Activated naive CD8-positive, alpha-beta T cell treated with anti-CD3 and anti-CD28 coated beads, Interleukin-2, amount 50 U/mL, for 24 hours (primary cell): ENCODE data around the gene MAML2.

Experiments used
- ATAC-seq: fragments of 150-1000 bp; cut with Tn5 transposase; one replicate; pipeline ENCODE4 v1.10.0; 2021
- DNase-seq: peaks from one replicate; pipeline ENCODE4 v3.0.0; 2021
- H3K27ac Mint-ChIP-seq: one replicate; pipeline ENCODE4 v1.8.0; 2021; ENCODE audit warnings: mild to moderate bottlenecking, mixed read lengths
- H3K27me3 Mint-ChIP-seq: one replicate; pipeline ENCODE4 v1.8.0; 2021; ENCODE audit warnings: mixed read lengths
- H3K36me3 Mint-ChIP-seq: one replicate; pipeline ENCODE4 v1.8.0; 2021; ENCODE audit warnings: low read depth, mixed read lengths
- H3K4me1 Mint-ChIP-seq: one replicate; pipeline ENCODE4 v1.8.0; 2021; ENCODE audit warnings: mixed read lengths
- H3K4me3 Mint-ChIP-seq: one replicate; pipeline ENCODE4 v1.8.0; 2021; ENCODE audit warnings: mild to moderate bottlenecking, moderate library complexity, mixed read lengths
- H3K9me3 Mint-ChIP-seq: one replicate; pipeline ENCODE4 v1.8.0; 2021; ENCODE audit warnings: mixed read lengths

Gene MAML2

GRCh38 chr11:96173422-96173821 lies 169.6 kb downstream of the MAML2 start:
- ATAC-seq (no peak), DNase-seq (no peak)
- Mint-ChIP-seq H3K27ac (peak overlapping the region; percentile 72), H3K36me3 (peaks cover 43% of the 10 kb centered on the region), H3K4me3 (no peak overlapping the region), H3K27me3 (no peaks in the 10 kb centered on the region), H3K4me1 (peaks cover 73% of the 10 kb centered on the region), H3K9me3 (no peaks in the 10 kb centered on the region)

DNA sequence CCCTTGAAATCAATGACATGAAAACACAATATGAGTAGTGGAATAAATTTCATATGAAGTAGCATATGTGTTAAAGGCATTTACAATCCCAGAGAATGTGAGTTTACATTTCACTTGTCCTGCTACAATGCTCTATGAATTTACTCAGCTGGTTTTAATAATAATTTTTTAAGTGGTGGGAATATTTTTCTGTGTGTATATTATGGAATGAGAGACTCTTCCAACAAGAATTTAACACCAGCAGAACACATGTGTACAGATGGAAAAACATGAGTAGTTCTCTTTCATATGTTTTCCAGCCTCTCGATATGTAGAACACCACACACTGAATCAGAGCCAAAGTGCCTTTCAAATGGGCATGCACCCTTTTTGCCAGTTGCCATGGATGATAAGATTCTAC lies 170.4 kb downstream of the MAML2 start:
- DNase-seq (no peak), ATAC-seq (no peak)
- H3K27me3 Mint-ChIP-seq = no peaks in the 10 kb centered on the region
- peak overlapping the region; percentile 6 for H3K27ac Mint-ChIP-seq
- peaks cover 39% of the 10 kb centered on the region for H3K36me3 Mint-ChIP-seq
- no peaks in the 10 kb centered on the region for H3K9me3 Mint-ChIP-seq
- no peak overlapping the region for H3K4me3 Mint-ChIP-seq
- peaks cover 72% of the 10 kb centered on the region for H3K4me1 Mint-ChIP-seq

GRCh38 chr11:96169250-96169649 lies 173.7 kb downstream of the MAML2 start:
- H3K27ac Mint-ChIP-seq = peak overlapping the region; percentile 77
- H3K4me3 Mint-ChIP-seq = no peak overlapping the region
- H3K27me3 Mint-ChIP-seq = no peaks in the 10 kb centered on the region
- peaks cover 75% of the 10 kb centered on the region for H3K4me1 Mint-ChIP-seq
- H3K36me3 Mint-ChIP-seq = peaks cover 28% of the 10 kb centered on the region
- ATAC-seq (no peak), DNase-seq (no peak)
- no peaks in the 10 kb centered on the region for H3K9me3 Mint-ChIP-seq

GRCh38 chr11:96168623-96169022 lies 174.4 kb downstream of the MAML2 start:
- Mint-ChIP-seq H3K27me3 (no peaks in the 10 kb centered on the region), H3K36me3 (peaks cover 25% of the 10 kb centered on the region), H3K4me3 (no peak overlapping the region), H3K9me3 (no peaks in the 10 kb centered on the region), H3K27ac (peak overlapping the region; percentile 77), H3K4me1 (peaks cover 69% of the 10 kb centered on the region)
- DNase-seq (no peak), ATAC-seq (peak; percentile 78)

DNA sequence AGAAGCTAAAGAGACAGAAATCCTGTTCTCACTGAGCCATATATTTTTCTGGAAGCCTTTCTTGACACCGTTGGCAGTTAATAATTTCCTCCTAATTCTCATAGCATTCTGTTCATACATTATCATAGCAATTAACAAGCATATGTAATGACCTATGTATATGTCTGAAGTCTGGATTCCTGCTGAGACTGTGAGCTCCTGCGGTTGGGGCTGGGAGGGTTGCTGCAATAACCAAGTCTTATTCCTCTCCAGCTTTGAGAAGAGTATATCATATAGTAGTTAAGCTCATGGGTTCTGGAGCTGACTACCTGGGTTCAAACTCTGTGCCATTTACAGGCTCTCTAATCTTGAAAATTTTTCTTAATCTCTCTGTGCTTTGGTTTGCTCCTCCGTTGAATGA lies 175.2 kb downstream of the MAML2 start:
- Mint-ChIP-seq H3K27me3 (no peaks in the 10 kb centered on the region), H3K36me3 (peaks cover 22% of the 10 kb centered on the region), H3K4me1 (peaks cover 64% of the 10 kb centered on the region), H3K9me3 (no peaks in the 10 kb centered on the region), H3K27ac (peak overlapping the region; percentile 28), H3K4me3 (no peak overlapping the region)
- ATAC-seq (no peak), DNase-seq (no peak)

DNA sequence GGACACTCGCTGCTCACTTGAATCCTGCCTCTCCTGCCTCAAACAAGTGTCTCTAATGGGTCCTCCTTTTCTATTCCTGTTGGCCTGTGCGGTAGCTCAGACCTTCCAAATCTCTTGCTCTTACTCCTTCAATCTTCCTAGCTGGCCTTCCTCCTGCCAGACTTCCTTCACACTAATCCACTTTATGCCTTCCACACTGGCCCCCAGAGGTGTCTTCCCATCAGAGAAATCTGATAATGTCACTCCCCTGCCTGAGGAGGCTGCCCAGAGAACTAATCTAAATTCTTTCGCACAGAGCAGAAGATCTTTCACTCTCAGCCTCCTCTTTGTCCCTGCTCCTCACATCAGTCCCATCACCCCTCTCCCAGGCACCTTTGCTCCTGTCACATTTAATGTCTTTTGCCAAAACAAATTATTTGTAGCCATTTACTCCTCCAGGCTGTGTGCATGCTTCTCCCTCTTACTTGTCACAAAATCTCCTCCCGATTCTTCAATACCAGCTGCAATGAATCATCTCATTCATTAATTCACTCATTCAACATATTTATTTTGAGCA lies 175.7 kb downstream of the MAML2 start:
- Mint-ChIP-seq H3K27ac (peak overlapping the region; percentile 28), H3K36me3 (peaks cover 19% of the 10 kb centered on the region), H3K27me3 (no peaks in the 10 kb centered on the region), H3K9me3 (no peaks in the 10 kb centered on the region), H3K4me1 (peaks cover 59% of the 10 kb centered on the region), H3K4me3 (no peak overlapping the region)
- DNase-seq (no peak), ATAC-seq (no peak)

GRCh38 chr11:96162816-96163499 lies 180.0 kb downstream of the MAML2 start:
- Mint-ChIP-seq H3K4me1 (peaks cover 52% of the 10 kb centered on the region), H3K27me3 (no peaks in the 10 kb centered on the region), H3K36me3 (peaks cover 11% of the 10 kb centered on the region), H3K9me3 (no peaks in the 10 kb centered on the region), H3K4me3 (no peak overlapping the region), H3K27ac (no peak overlapping the region)
- DNase-seq (no peak), ATAC-seq (no peak)

DNA sequence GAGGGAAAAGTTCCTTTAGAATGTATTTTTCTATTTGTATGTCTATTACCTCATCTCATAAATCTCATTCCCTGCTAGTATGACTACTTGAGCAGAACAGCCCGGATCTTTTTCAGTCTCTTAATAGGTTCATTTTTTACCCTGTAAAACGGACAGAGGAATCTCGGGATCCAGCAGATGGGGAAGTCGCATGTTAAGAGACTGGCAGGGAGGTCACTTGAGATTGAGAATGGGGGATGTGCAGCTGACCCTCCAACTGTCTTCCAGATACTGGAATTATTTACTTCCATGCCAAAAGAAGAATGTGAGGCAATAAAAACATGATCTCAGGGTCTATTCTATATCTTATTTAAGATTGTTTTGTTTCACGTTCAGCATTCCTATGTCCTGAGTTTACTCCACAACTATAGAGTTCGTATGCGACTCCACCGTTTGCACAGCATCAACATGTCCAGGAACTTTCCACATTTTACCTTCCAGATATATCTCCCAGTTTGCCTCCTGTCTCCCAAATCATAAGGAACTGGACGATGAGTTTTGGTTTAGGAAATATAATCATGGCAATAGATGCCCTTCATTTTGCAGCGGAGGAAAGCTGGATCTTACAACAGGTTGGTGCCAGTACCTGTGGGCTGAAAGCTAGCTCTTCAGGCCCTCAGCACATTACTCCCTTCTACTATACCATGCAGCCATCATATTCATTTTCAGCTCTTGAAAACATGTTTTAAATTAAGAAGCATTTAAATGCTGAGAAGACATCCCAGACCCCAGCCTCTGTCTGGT lies 181.5 kb downstream of the MAML2 start:
- Mint-ChIP-seq H3K36me3 (peaks cover 10% of the 10 kb centered on the region), H3K27me3 (no peaks in the 10 kb centered on the region), H3K4me3 (no peak overlapping the region), H3K4me1 (peaks cover 53% of the 10 kb centered on the region), H3K27ac (no peak overlapping the region), H3K9me3 (no peaks in the 10 kb centered on the region)
- DNase-seq (no peak), ATAC-seq (no peak)

GRCh38 chr11:96160732-96161306 lies 182.2 kb downstream of the MAML2 start:
- DNase-seq (no peak), ATAC-seq (no peak)
- peaks cover 53% of the 10 kb centered on the region for H3K4me1 Mint-ChIP-seq
- peaks cover 10% of the 10 kb centered on the region for H3K36me3 Mint-ChIP-seq
- H3K27me3 Mint-ChIP-seq = no peaks in the 10 kb centered on the region
- no peak overlapping the region for H3K27ac Mint-ChIP-seq
- no peak overlapping the region for H3K4me3 Mint-ChIP-seq
- no peaks in the 10 kb centered on the region for H3K9me3 Mint-ChIP-seq

- DNase-seq (no peak), ATAC-seq (no peak)
- H3K27ac Mint-ChIP-seq = peak overlapping the region; percentile 30
- no peaks in the 10 kb centered on the region for H3K27me3 Mint-ChIP-seq
- H3K4me1 Mint-ChIP-seq = peaks cover 58% of the 10 kb centered on the region
- H3K9me3 Mint-ChIP-seq = no peaks in the 10 kb centered on the region
- H3K4me3 Mint-ChIP-seq = no peak overlapping the region
- peaks cover 10% of the 10 kb centered on the region for H3K36me3 Mint-ChIP-seq
These were observed 183.0 kb downstream of the MAML2 start for GRCh38 chr11:96159968-96160367.

- ATAC-seq (no peak), DNase-seq (no peak)
- Mint-ChIP-seq H3K27me3 (no peaks in the 10 kb centered on the region), H3K9me3 (no peaks in the 10 kb centered on the region), H3K4me1 (peaks cover 61% of the 10 kb centered on the region), H3K36me3 (peaks cover 9% of the 10 kb centered on the region), H3K4me3 (no peak overlapping the region), H3K27ac (peak overlapping the region; percentile 100)
These were observed 184.9 kb downstream of the MAML2 start for GRCh38 chr11:96158126-96158525.

DNA sequence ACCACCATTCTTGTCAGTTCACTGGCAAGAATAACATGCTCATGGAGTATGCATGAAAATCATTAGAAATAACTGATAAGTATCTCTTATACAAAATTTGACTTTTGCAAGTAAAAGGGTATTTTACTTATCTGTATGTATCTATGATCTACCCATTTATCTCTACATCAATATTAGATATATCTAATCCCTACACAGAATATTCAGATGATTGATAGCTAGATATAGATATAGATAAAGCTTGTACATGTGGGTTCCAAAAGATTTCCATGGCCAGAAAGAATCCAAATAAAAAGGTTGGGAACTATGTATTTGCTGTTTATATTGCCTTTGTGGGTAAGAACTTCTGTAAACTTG lies 185.5 kb downstream of the MAML2 start:
- DNase-seq = no peak
- no peaks in the 10 kb centered on the region for H3K27me3 Mint-ChIP-seq
- no peak for ATAC-seq
- H3K36me3 Mint-ChIP-seq = peaks cover 14% of the 10 kb centered on the region
- peaks cover 61% of the 10 kb centered on the region for H3K4me1 Mint-ChIP-seq
- no peak overlapping the region for H3K4me3 Mint-ChIP-seq
- peak overlapping the region; percentile 100 for H3K27ac Mint-ChIP-seq
- no peaks in the 10 kb centered on the region for H3K9me3 Mint-ChIP-seq

DNA sequence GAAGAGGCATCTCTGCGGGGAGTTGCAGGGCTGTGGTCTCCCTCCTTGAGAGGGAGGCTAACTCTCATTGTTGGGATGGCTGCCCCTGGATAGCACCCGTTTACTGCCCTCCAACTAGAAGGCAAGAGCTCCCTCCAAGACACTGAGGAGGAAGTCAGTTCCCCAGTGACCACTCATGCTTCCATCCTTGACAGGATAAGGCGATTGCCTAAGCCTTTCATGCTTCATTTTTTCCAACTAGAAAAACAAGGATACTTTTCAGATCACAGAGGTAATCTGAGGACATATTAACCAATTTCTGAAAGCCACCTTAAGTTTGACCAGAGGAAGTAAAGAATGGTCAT lies 186.6 kb downstream of the MAML2 start:
- Mint-ChIP-seq H3K27ac (peak overlapping the region; percentile 100), H3K9me3 (no peaks in the 10 kb centered on the region), H3K4me3 (peak overlapping the region; percentile 73), H3K36me3 (peaks cover 12% of the 10 kb centered on the region), H3K4me1 (peaks cover 61% of the 10 kb centered on the region), H3K27me3 (no peaks in the 10 kb centered on the region)
- no peak for ATAC-seq
- no peak for DNase-seq

GRCh38 chr11:96155627-96156378 lies 187.2 kb downstream of the MAML2 start:
- DNase-seq (peak; percentile 82), ATAC-seq (peak; percentile 86)
- H3K9me3 Mint-ChIP-seq = no peaks in the 10 kb centered on the region
- H3K4me3 Mint-ChIP-seq = peak overlapping the region; percentile 73
- H3K4me1 Mint-ChIP-seq = peaks cover 61% of the 10 kb centered on the region
- H3K36me3 Mint-ChIP-seq = peaks cover 12% of the 10 kb centered on the region
- peak overlapping the region; percentile 100 for H3K27ac Mint-ChIP-seq
- no peaks in the 10 kb centered on the region for H3K27me3 Mint-ChIP-seq
